GM19023 (cell line): ENCODE measurements around the gene KCND3.
"Not testable (repeated sequence)": the region's sequence is repeated elsewhere in the genome, so short reads cannot be mapped to it uniquely, and the experiment has no call there.

Experiments used
- ATAC-seq: cut with Tn5 transposase; IDR thresholded peaks from one replicate; pipeline ENCODE4 v1.9.1; 2021; ENCODE audit warnings: mild to moderate bottlenecking, moderate library complexity; ENCODE audit not compliant: unreplicated experiment

Gene KCND3

GRCh38 chr1:111747947-111748346 lies 241.5 kb downstream of the KCND3 start:
- ATAC-seq: no peak

DNA sequence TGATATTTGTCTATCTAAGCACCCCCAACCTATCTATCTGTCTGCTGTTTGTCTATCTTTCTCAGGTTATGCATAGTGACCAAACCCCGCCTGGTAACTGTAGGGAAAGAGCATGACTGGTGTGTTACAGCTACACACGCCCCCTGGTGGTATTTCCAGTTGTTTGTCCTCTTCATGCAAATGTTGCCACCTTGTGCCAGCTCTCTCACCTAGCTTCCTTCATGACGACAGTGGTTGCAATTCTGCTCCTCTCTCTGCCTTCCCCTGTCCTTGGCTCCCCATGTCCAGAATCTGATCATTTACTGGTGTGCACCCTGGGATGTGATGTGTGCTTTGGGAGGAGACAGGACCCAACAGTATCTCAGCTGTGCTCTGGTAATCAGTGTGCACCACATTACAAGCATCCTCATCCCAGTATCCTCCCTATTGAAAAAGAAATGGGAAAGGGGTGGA lies 242.2 kb downstream of the KCND3 start:
- no peak for ATAC-seq

GRCh38 chr1:111746614-111746999 lies 242.9 kb downstream of the KCND3 start:
- no peak for ATAC-seq

- no peak for ATAC-seq
Measured at GRCh38 chr1:111745675-111746613, 243.5 kb downstream of the KCND3 start.

GRCh38 chr1:111743679-111744101 lies 245.8 kb downstream of the KCND3 start:
- ATAC-seq: no peak

DNA sequence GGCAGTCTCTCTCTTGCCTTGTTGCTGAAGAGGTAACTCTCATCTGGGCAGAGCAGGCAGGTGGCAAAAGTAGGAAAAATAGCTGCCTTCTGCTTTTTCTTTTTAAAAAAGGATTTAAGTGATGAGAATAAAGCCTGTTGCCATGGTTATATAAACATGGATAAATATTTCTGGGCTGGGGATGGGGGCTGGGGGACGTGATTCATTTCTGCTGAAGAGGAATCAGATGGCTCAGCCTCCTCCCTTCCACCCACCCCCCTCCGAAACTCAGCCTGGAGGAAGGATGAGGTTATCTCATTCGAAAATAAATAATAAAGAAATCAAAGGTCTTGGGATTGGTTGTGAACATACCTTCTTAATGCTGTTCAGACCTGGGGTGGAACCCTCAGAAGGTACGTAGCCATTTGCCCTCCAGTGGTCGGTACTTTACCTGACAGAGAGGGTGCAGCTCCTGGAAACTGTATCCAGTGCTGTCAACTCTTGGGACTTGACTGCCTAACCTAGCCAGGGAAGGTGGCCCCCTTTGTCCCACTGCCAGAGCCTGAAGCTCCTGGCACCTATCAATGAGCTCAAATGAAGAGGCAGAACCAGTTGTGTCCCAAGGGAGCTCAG lies 246.4 kb downstream of the KCND3 start:
- ATAC-seq: no peak

GRCh38 chr1:111742292-111742691 lies 247.2 kb downstream of the KCND3 start:
- ATAC-seq: not testable (repeated sequence)

DNA sequence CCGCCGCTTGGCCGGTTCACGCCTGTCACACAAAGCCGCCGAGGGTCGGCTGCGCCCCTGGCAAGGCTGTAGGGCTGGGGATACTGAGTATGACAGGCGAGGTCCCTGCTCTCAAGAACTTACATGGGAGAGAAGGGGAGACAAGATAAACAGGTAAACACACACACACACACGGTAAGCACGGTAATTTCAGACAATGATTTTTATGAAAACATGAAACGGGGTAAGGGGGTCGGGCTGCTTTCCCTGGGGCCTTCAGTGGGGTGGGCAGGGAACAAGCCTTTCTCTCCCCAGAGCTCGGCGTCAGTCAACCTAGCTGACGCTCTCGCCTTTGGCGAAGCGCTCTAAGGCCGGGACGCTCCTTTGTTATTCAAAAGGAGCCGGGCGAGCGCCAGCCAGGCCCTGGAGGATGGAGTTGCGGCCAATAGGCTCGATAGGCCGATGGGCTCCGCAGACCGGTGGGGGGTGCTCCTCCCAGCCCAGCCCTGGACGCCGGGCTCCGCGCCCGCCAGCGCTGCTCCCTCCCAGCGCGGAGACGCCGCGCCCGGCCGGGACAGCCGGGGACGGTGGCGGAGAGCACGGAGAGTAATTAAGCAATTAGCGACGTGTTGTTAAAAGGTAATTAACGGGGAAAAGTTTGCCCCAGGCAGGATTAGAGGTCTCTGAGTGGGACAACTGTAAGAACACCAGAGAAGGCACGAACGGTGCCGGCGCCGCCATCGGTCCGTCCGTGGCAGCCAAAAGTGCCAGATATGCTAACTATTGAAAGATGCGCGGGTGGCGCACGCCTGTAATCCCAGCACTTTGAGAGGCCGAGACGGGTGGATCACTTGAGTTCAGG lies 249.3 kb downstream of the KCND3 start:
- ATAC-seq: no peak

- ATAC-seq: peak; percentile 84
Measured at GRCh38 chr1:111739194-111739924, 250.1 kb downstream of the KCND3 start, which contains the start of gene INKA2. INKA2 (minus strand) TSS chr1:111739395; CDS start chr1:111739242, 153 bp downstream.

DNA sequence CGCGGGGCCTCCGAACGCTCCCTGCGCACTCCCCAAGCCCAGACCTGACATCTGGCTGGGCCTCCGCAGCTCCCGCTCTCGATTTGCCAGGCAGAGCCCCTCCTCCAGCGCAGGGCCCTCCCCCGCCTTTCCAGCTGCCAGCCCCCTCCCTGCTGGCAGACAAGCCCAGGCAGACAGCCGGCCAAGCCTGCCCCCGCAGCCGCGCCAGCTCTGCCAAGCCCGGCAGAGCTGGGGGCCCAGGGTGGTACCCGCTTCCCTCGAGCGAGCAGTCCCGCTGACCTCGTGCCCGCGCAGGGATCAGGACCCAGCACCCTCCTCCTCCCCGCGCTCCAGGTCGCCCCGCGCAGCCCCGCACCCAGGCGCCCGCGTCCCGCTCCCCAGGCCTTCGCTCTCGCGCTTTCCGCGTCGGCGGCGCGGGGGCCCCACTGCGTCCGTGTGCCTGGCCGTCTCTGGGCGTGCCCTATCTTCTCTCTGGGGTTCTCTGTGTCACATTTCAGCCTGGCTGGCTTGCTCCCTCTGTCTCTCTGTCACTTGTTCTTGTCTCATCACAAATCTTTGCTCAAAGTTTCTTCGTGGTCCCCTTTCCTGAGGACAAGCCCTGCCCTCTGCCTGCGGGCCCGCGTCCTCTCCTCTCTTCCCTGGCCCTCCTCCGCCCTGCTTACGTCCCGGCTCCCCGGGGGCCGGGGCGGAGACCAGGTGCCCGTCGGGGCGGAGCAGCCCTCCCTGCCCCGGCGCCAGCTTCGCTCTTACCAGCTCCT lies 250.9 kb downstream of the KCND3 start:
- peak; percentile 47 for ATAC-seq

DNA sequence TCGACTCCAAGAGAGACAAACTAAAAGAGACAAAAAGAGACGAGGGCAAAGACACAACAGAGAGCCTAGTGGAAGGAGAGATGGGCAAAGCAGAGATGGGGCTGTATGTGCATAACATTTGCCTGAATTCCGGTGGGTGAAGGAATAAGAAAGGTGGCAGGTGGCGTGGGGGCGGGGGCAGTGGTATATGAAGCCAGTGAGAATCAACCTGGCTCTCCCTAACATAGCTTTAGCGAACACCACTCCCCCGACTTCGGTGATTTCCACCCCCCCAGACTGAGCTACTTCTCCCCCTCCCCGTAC lies 251.4 kb downstream of the KCND3 start:
- ATAC-seq: no peak

GRCh38 chr1:111737216-111738132 lies 252.0 kb downstream of the KCND3 start:
- ATAC-seq: no peak

- ATAC-seq: no peak
Measured at GRCh38 chr1:111736548-111737215, 252.8 kb downstream of the KCND3 start.

DNA sequence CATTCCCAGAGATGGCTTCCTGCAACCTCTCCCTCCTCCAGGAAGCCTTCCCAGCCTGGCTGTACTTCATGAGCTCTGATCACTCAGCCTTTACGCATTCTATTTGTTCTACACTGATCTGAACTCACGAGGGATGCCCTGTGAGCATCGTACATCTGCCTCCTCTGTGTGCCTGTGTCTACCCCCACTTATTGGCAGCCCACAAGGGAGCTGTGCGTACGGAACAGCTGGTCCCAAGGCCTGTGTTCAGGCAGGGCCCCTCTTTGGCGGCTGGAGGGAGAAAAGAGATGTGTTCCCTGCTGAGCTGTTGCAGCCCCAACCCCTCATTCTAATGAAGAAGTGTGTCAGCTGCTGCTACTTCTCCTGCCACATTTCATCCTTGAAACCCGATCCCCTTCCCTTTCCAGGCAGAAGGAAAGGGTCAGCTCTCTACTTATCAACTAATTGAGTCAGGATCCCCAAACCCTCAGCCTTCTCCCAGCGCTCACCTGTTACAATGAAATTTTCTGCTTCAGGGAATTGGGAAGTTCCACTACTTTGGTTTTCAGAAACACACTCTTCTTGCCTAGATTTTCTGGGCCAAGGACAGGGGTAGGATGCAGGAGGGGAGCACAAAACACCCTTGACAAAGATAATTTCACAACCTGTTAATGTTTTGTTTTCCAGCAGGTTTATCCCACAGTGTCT lies 253.5 kb downstream of the KCND3 start:
- no peak for ATAC-seq

DNA sequence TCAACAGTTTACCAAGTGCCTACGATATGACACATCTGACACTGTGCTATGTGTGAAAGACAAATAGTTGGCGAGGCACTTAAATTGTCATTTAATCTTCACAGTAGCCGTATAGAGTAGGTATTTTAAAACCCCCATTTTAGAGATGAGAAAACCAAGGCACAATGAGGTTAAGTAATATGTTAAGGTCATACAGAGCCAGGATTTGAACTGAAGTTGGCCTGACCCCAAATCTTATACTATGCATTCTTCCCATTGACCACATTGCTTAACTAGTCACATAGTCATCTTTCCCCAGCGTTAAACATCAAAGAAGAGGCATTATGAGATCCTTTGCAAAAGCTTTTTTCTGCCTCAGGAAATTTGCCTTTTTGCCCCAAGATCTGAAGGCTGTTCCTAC lies 254.1 kb downstream of the KCND3 start:
- ATAC-seq: no peak

DNA sequence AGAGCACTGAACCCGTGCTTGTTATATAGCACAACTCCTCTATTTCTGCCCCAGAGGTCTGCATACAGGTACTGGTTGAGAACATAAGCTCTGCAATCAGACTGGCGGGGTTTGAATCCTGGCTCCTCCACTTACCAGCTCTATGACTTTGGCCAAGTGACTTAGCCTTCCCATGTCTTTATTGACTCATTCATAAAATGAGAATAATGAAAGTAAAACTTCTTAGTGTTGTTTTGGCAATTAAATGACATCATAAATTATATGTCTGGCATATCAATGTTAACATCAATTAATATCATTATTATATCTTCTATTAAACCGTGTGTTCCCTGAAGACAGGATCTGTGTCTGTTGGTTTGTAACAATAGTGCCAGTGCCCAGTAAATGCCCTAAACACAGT lies 254.6 kb downstream of the KCND3 start:
- no peak for ATAC-seq

DNA sequence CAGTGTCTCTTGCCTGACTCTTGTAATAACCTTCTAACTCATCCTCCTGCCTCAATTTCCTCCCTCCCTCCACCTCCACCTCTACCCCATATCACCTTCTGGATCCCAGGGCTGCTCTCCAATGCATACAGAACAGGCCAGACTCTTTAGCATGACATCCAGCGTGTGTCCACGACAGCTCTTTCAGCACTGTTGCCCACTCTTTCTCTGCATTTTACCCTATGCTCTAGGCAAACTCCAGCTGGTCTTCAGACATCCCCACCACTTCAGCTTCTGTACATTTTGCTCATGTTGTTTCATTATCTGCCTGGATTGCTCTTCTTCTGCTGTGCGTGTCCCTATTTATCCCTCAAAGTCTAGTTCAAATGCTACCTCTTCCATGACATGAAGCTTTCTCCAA lies 255.0 kb downstream of the KCND3 start:
- no peak for ATAC-seq

GRCh38 chr1:111733992-111734341 lies 255.5 kb downstream of the KCND3 start:
- no peak for ATAC-seq
